ENCODE results near the gene URI1.
"Not testable (repeated sequence)": the region's sequence is repeated elsewhere in the genome, so short reads cannot be mapped to it uniquely, and the experiment has no call there.

URI1 gene, protein sequence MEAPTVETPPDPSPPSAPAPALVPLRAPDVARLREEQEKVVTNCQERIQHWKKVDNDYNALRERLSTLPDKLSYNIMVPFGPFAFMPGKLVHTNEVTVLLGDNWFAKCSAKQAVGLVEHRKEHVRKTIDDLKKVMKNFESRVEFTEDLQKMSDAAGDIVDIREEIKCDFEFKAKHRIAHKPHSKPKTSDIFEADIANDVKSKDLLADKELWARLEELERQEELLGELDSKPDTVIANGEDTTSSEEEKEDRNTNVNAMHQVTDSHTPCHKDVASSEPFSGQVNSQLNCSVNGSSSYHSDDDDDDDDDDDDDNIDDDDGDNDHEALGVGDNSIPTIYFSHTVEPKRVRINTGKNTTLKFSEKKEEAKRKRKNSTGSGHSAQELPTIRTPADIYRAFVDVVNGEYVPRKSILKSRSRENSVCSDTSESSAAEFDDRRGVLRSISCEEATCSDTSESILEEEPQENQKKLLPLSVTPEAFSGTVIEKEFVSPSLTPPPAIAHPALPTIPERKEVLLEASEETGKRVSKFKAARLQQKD

GRCh38 chr19:29941828-29942403, at the start of gene URI1:
URI1 (plus strand) TSS chr19:29942239; CDS start chr19:29942548, 309 bp downstream.
- DNase-seq (ENCODE audit: low read depth) = peak; percentile 93

GRCh38 chr19:29893606-29894284, 48.3 kb upstream of the URI1 start:
- no peak for DNase-seq (ENCODE audit: low read depth)

DNA sequence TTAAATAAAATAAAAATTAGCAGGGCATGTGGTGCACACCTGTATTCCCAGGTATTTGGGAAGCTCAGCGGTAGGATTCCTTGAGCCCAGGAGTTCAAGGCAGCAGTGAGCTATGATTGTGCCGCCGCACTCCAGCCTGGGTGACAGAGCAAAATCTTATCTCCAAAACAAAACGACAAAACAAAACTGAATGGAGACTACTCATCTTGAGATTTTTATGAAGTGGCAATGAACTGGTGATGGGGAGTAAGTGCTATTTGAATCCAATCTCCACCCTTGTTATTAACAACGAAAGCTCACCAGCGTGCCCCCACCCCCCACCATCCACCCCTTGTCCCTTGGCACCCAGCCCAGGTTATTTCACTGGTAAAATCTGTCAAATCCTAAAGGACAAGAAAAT, 45.2 kb upstream of the URI1 start:
- DNase-seq (ENCODE audit: low read depth) = no peak

DNA sequence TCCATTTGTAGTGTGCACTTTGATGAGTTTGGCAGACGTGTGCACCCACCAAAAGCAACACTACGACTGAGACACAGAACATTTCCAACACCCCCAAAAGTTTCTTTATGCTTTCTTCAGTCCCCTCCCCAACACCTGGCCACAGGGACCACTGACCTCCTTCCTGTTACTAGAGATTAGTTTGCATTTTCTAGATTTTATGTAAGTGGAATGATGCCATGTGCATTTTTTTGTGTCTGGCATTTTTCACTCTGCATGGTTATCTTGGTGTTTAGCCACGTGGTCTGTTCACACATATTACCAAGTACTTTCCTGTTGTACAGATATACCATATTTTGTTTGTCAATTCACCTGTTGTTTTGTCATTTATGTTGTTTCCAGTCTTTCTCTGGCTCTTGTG, 44.6 kb upstream of the URI1 start:
- DNase-seq (ENCODE audit: low read depth) = no peak

GRCh38 chr19:29904017-29904416, 38.0 kb upstream of the URI1 start:
- DNase-seq (ENCODE audit: low read depth) = no peak

- no peak for DNase-seq (ENCODE audit: low read depth)
Measured at GRCh38 chr19:29908963-29909944, 32.8 kb upstream of the URI1 start.

- DNase-seq (ENCODE audit: low read depth) = no peak
Measured at GRCh38 chr19:29914933-29915332, 27.1 kb upstream of the URI1 start.

DNA sequence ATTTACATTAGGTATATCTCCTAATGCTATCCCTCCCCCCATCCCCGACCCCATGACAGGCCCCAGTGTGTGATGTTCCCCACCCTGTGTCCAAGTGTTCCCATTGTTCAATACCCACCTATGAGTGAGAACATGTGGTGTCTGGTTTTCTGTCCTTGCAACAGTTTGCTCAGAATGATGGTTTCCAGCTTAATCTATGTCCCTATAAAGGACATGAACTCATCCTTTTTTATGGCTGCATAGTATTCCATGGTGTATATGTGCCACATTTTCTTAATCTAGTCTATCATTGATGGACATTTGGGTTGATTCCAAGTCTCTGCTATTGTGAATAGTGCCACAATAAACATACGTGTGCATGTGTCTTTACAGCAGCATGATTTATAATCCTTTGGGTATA, 26.2 kb upstream of the URI1 start:
- not testable (repeated sequence) for DNase-seq (ENCODE audit: low read depth)

DNA sequence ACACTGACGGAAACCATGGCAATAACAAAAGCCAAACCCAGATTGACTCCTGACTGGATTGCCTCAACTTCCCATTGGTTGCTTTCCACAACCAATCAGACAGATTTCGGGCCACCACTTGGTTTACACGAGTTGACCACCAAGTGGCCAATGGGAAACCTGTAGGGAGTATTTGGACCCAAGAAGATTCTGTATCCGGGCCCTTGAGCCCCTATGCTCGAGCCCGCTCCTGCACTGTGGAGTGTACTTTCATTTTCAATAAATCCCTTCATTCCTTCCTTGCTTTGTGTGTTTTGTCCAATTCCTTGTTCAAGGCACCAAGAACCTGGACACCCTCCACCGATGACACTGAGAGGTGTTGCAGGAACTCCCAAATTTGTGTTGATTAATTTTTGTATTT, 24.1 kb upstream of the URI1 start:
- DNase-seq (ENCODE audit: low read depth) = no peak

- DNase-seq (ENCODE audit: low read depth) = no peak
Measured at GRCh38 chr19:29918891-29919290, 23.1 kb upstream of the URI1 start.

DNA sequence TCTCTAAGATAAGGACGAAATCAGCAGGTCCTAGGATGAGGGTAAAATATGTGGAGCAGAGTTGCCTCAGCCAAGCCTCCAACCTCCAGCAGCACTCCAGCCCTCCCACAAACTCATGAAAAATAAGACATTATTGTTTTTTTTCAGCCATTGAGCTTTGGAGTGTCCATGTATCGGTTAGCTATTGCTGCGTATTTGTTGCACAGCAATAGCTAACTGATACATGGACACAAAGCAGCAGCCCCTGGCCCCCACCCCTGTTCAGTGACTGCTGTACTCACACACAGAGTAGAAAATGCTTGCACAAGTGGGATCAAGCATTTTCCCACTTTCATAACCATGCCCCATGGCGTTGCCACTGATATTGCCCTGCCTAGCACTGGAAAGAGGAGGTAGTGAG, 19.1 kb upstream of the URI1 start:
- DNase-seq (ENCODE audit: low read depth) = no peak

GRCh38 chr19:29923653-29924052, 18.4 kb upstream of the URI1 start:
- DNase-seq (ENCODE audit: low read depth) = no peak

DNA sequence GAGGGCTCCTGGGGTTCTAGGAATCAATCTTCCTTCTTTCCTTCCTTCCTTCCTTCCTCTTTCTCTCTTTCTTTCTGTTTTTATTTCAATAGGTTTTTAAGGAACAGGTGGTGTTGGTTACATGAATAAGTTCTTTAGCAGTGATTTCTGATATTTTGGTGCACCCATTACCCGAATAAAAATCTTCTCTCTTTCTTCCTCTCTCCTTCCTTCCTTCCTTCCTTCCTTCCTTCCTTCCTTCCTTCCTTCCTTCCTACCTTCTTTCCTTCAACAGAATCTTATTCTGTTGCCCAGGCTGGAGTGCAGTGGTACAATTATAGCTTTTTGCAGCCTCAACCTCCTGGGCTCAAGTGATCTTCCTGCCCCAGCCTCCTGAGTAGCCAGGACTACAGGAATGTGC, 16.0 kb upstream of the URI1 start:
- no peak for DNase-seq (ENCODE audit: low read depth)

- no peak for DNase-seq (ENCODE audit: low read depth)
Measured at GRCh38 chr19:29926801-29927200, 15.2 kb upstream of the URI1 start.

DNA sequence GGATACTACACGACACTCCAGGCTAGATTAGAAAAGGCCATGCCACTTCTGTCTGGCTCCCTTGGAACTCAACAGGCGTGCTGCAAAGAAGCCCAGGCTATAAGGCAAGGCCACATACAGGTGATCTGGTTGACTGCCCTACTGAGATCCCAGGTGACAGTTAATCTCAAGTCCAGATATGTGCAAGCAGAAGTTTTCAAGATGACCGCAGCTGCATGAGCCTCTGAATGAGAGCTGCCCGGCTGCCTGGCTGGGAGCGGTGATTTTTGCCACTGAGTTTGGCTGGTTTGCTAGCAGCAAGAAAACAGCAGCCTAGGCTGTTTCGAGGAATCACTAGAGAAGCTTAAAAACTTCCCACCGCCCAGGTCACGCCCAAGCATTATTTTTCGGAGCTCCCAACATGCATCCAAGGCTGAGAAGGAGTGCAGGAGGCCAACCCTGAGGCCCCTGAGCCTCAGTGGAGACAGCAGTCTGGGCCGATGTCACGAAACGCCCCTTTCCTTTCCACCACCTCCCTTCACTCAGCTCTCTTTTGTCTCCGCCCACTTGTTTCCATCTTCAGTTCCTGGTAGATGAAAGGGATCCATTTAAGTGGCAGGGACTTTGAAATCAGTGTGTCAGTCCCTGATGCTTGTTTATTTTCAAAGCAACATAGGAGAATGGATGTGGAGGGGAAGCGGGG, 14.0 kb upstream of the URI1 start:
- DNase-seq (ENCODE audit: low read depth) = no peak

DNA sequence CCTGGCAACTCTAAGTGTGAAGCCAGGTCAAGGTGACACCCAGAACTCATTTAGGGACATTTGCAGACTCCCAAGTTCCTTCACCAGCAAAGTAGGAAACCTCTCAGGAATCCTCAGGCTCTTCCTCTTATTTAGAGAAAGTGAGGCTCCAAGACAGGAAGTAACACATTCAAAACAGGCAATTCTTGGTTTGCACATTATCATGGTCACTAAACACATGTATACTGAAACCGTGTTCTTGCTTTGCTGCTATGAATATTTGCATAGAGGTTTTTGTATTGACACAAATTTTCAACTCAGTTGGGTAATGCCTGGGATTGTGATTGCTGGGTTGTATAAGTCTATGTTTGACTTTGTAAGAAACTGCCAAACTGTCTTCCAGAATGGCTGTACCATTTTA, 13.2 kb upstream of the URI1 start:
- DNase-seq (ENCODE audit: low read depth) = no peak

GRCh38 chr19:29934257-29934656, 7.8 kb upstream of the URI1 start:
- DNase-seq (ENCODE audit: low read depth) = no peak

- DNase-seq (ENCODE audit: low read depth) = no peak
Measured at GRCh38 chr19:29934781-29935180, 7.3 kb upstream of the URI1 start.

DNA sequence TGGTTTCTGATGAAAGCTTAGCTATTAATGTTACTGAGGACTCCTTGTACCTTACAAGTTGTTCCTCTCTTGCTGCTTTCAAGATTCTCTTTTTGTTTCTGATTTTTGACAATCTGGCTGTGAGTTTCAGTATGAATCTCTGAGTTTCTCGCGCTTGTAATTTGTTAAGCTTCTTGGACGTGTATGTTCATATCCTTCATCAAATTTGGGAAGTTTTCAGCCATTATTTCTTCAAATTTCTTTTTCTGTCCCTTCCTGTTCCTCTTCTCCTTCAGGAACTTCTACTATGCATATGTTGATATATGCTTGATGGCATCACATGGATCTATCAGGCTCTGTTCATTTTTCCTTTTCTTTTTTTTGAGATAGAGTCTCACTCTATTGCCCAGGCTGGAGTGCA, 5.6 kb upstream of the URI1 start:
- DNase-seq (ENCODE audit: low read depth) = no peak

DNA sequence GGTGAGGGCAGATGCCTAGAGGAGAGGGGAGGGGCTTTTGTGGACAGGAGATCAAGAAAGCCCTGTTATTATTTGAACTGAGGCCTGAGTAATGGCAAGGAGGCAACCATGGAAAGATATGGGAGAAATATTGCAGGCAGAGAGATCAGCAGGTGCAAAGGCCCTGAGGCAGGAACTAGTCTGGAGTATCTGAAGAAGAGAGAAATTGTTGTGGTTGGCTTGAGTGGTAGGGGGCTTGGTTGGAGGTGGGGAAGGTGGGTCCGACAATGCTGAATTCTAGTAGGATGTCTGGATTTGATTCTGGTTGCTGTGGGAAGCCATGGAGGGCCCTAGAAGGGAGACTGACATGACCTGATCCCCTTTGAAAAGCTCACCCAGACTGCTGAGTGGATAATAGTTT, 2.4 kb upstream of the URI1 start:
- DNase-seq (ENCODE audit: low read depth) = no peak

GRCh38 chr19:29940971-29941585, 961 bp upstream of the URI1 start:
- DNase-seq (ENCODE audit: low read depth) = no peak
